ENCODE measurements around the gene RAD51B. TPM values are rescaled to one million over a fixed set of nuclear protein-coding genes. Genes with fewer than 3 reads are reported as not detected.

The RAD51B gene
- total RNA-seq, 1 experiment from 2014 or later = 20.0 TPM

DNA sequence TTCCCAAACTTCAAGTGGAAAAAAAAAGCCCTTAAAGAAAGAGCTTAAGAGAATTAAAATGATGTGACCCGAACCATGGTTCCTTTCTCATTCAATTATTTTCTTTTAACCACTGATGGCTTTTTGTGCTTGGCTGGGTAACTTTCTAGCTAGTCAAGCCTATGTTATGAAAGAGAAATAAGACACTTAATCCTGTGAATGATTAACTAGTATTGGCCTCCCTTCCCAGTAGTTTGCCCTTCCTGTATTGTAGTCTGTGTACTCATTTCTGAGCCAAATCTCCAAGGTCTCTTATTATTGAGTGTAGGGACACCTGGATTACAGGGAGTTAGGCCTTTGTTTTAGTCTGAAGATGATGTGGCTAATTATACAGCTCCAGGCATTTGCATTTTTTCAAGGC, 353.0 kb downstream of the RAD51B start (continued):
- TF ChIP-seq, protein P1, sequence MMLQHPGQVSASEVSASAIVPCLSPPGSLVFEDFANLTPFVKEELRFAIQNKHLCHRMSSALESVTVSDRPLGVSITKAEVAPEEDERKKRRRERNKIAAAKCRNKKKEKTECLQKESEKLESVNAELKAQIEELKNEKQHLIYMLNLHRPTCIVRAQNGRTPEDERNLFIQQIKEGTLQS (IDR thresholded peaks at IDR 0.05) = no peak

DNA sequence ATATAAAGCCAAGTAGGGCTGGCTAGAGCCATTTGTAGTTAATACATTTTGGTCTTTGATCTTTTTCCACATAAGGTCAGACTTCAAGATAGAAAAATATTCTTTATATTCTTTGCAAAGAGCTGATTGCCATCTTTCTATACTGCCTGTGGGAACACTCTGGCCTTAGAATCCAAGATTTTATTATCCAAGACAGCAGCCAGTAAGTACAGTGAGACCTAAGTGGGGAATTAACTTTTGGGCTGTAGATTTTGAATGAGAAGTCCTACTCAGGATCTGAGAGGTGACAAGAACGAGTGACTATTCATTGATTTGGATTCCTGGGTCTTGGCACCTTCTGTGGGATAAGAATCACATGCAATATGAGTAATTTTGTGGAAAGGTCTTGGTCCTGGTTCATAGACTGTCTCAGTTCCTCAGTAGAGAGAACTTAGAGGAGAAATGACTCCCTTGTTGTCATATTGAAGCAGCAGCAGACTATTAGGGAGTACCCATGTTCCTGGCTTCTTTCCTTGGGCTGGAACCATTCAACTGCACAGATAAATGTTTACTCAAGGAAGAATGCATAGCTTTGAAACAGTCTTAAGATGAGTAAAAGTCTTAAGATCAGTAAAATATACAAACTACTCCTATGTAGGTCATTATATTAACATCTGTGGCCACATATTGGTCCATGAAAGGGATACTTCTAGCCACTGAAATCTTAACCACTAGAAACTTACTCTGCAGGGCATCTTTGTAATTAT, 353.8 kb downstream of the RAD51B start:
- intact Hi-C loops (cut with micrococcal nuclease) = no loop called here
- no peak overlapping the region for H2AFZ ChIP-seq (ENCODE audit: low read depth, low read length, poor library complexity, severe bottlenecking)
- H3K4me1 ChIP-seq (ENCODE audit: control insufficient read depth in 1 of 2, insufficient read depth in 2 of 2, low read length in 2 of 2) = peaks cover 31 to 70% of the 10 kb centered on the region in 2 experiments
- no peaks in the 10 kb centered on the region for H3K9me2 ChIP-seq (ENCODE audit: insufficient read depth)
- ChIA-PET CTCF (interaction anchor here (0.7 kb wide), 1 partner anchor 229 kb away, joined by 4 read pairs; no protein-coding TSS in a partner anchor), RAD21 (ENCODE audit: low non-redundant PET in 1 of 2, low total read pairs in 2 of 2, uncharacterized antibody in 2 of 2, unreplicated experiment in 2 of 2) (no interaction called here), POLR2A (interaction anchor here (0.9 to 1.5 kb wide), 4 partner anchors 23 to 84 kb away, joined by 3 read pairs; no protein-coding TSS in a partner anchor)
- BruUV-seq (replicated peaks) = no TSS peak
- TF ChIP-seq TCF7L2 (IDR thresholded peaks at IDR 0.05; ENCODE audit: borderline replicate concordance, extremely low read depth, insufficient read depth, insufficient read length) = no peak
- TF ChIP-seq YY1 (IDR thresholded peaks at IDR 0.05; ENCODE audit: extremely low read depth, insufficient replicate concordance, low read depth, low read length) = no peak
- no peak for TF ChIP-seq SP1 (IDR thresholded peaks at IDR 0.05; ENCODE audit: low read depth)
- TF ChIP-seq POLR2A (IDR thresholded peaks at IDR 0.05; ENCODE audit: borderline replicate concordance, extremely low read depth, insufficient read depth, insufficient read length) = no peak
- no peak for TF ChIP-seq RAD21 (IDR thresholded peaks at IDR 0.05; ENCODE audit: low read depth)
- TF ChIP-seq, protein P2, sequence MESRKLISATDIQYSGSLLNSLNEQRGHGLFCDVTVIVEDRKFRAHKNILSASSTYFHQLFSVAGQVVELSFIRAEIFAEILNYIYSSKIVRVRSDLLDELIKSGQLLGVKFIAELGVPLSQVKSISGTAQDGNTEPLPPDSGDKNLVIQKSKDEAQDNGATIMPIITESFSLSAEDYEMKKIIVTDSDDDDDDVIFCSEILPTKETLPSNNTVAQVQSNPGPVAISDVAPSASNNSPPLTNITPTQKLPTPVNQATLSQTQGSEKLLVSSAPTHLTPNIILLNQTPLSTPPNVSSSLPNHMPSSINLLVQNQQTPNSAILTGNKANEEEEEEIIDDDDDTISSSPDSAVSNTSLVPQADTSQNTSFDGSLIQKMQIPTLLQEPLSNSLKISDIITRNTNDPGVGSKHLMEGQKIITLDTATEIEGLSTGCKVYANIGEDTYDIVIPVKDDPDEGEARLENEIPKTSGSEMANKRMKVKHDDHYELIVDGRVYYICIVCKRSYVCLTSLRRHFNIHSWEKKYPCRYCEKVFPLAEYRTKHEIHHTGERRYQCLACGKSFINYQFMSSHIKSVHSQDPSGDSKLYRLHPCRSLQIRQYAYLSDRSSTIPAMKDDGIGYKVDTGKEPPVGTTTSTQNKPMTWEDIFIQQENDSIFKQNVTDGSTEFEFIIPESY (IDR thresholded peaks at IDR 0.05; ENCODE audit: extremely low read depth, insufficient replicate concordance, low read length) = no peak
- no peak for TF ChIP-seq ELF1 (IDR thresholded peaks at IDR 0.05; ENCODE audit: borderline replicate concordance, low read depth)
- no peaks in the 10 kb centered on the region for H3K79me2 ChIP-seq (ENCODE audit: insufficient read depth, low read length)
- H3K27me3 ChIP-seq (ENCODE audit: insufficient read depth, low read length) = no peaks in the 10 kb centered on the region
- H3K9ac ChIP-seq (ENCODE audit: low read length) = no peak overlapping the region
- H3K9me3 ChIP-seq (ENCODE audit: control insufficient read depth in 1 of 2, insufficient read depth in 1 of 2, low read depth in 1 of 2, low read length in 2 of 2) = no peaks in the 10 kb centered on the region
- peak overlapping the region; percentile 72 for H3K27ac ChIP-seq (ENCODE audit: low read depth, low read length)
- ATAC-seq = no peak
- H3K36me3 ChIP-seq (ENCODE audit: control insufficient read depth in 1 of 2, insufficient read depth in 2 of 2, low read length in 2 of 2) = no peaks in the 10 kb centered on the region
- peak overlapping the region; percentile 48; the same call in 1 of the 2 replicates for H3K4me2 ChIP-seq (ENCODE audit: low read length)
- no peaks in the 10 kb centered on the region for H4K20me1 ChIP-seq (ENCODE audit: insufficient read depth)
- H3K4me3 ChIP-seq (replicated peaks in 1 of 2; ENCODE audit: low read depth in 1 of 2, low read length in 2 of 2) = no peak overlapping the region
- DNase-seq (ENCODE audit: low read depth, low spot score) = no peak

All from HCT116 (cell line).